OCI-LY1 (cell line): ENCODE data around the gene DYNC2H1.

ENCODE experiments used
- CTCF ChIP-seq: fragments of 200-600 bp; sonication (generic), shearing (Covaris generic); IDR thresholded peaks from 2 replicates; pipeline ENCODE4 v1.5.1; 2017; ENCODE audit warnings: mild to moderate bottlenecking, antibody characterized with exemption, low read length, moderate library complexity, mixed read lengths
- EZH2 ChIP-seq: fragments of 200-600 bp; sonication (generic), shearing (Covaris generic); IDR thresholded peaks from 2 replicates; pipeline ENCODE4 v1.8.0; 2017; ENCODE audit warnings: borderline replicate concordance, mixed run types, mild to moderate bottlenecking, antibody characterized with exemption, low read length, moderate library complexity, mixed read lengths

- TF ChIP-seq CTCF (no peak), EZH2 (no peak)
Observed at GRCh38 chr11:103175461-103176129, 66.4 kb downstream of the DYNC2H1 start.
